ENCODE results near the gene GJA3.

The GJA3 gene

GRCh38 chr13:20192158-20192835 lies 31.4 kb upstream of the GJA3 start:
- no peaks in the 10 kb centered on the region for H3K27me3 ChIP-seq (replicated peaks; ENCODE audit: control insufficient read depth, insufficient read depth, low read length)
- TF ChIP-seq, protein P1, sequence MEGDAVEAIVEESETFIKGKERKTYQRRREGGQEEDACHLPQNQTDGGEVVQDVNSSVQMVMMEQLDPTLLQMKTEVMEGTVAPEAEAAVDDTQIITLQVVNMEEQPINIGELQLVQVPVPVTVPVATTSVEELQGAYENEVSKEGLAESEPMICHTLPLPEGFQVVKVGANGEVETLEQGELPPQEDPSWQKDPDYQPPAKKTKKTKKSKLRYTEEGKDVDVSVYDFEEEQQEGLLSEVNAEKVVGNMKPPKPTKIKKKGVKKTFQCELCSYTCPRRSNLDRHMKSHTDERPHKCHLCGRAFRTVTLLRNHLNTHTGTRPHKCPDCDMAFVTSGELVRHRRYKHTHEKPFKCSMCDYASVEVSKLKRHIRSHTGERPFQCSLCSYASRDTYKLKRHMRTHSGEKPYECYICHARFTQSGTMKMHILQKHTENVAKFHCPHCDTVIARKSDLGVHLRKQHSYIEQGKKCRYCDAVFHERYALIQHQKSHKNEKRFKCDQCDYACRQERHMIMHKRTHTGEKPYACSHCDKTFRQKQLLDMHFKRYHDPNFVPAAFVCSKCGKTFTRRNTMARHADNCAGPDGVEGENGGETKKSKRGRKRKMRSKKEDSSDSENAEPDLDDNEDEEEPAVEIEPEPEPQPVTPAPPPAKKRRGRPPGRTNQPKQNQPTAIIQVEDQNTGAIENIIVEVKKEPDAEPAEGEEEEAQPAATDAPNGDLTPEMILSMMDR (IDR thresholded peaks at IDR 0.05; ENCODE audit: insufficient read depth, low read length, poor library complexity, severe bottlenecking) = peak; percentile 7
- no peak for DNase-seq (ENCODE audit: extremely low read depth, insufficient read length)

GRCh38 chr13:20191311-20192157 lies 30.7 kb upstream of the GJA3 start:
- TF ChIP-seq, protein P1 (IDR thresholded peaks at IDR 0.05; ENCODE audit: insufficient read depth, low read length, poor library complexity, severe bottlenecking) = no peak
- Histone ChIP-seq H3K27me3 (replicated peaks; ENCODE audit: control insufficient read depth, insufficient read depth, low read length) (no peaks in the 10 kb centered on the region), H3K36me3 (ENCODE audit: control insufficient read depth, insufficient read depth, low read length) (no peaks in the 10 kb centered on the region), H3K4me3 (replicated peaks; ENCODE audit: low read depth, low read length) (peak overlapping the region; percentile 60)
- no peak for DNase-seq (ENCODE audit: extremely low read depth, insufficient read length)

More at GRCh38 chr13:20192158-20192835, 31.4 kb upstream of the GJA3 start:
- peak overlapping the region; percentile 60 for H3K4me3 ChIP-seq (replicated peaks; ENCODE audit: low read depth, low read length)
- H3K36me3 ChIP-seq (ENCODE audit: control insufficient read depth, insufficient read depth, low read length) = no peaks in the 10 kb centered on the region

DNA sequence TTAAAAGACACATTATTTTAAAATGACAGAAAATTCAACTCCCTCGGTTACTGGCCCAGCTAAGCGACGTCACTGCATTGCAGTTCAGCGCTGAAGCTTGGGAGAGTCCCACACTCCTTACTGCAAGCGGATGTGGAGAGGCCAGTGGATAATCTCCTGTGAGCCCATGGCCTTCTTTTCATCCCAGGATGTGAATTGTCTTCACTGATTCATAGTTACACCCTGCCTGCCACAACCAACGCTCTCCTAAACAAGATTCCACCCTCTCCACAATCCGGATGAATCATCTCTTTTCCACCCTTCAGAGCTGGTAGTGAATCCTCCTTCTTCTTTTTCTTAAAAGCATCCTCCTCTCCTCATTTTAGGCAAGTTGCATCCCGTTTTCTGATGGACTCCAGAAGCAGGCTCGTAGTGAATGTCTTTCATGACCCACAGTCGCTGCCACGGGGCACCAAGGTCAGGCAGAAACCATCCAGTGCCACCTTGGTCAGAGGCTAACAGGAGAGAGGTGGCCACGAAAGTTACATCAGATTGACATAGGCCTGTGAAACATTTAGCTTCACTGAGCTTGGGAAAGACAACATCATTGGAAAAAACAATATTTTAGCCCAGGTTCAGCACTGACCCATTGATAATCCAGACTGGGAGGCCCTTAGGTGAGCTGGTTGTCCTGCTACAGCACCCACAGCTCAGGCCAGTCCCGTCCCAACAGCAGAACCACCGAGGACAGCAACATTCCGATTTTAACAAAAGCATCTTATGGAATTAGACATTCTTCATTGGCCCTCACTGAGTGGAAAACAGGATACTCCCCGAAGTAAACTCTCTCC lies 29.8 kb upstream of the GJA3 start:
- TF ChIP-seq, protein P1 (IDR thresholded peaks at IDR 0.05; ENCODE audit: insufficient read depth, low read length, poor library complexity, severe bottlenecking) = no peak
- DNase-seq (ENCODE audit: extremely low read depth, insufficient read length) = no peak
- H3K4me3 ChIP-seq (replicated peaks; ENCODE audit: low read depth, low read length) = no peak overlapping the region
- H3K27me3 ChIP-seq (replicated peaks; ENCODE audit: control insufficient read depth, insufficient read depth, low read length) = no peaks in the 10 kb centered on the region
- H3K36me3 ChIP-seq (ENCODE audit: control insufficient read depth, insufficient read depth, low read length) = no peaks in the 10 kb centered on the region

GRCh38 chr13:20190076-20190475 lies 29.2 kb upstream of the GJA3 start:
- no peak for DNase-seq (ENCODE audit: extremely low read depth, insufficient read length)
- no peaks in the 10 kb centered on the region for H3K27me3 ChIP-seq (replicated peaks; ENCODE audit: control insufficient read depth, insufficient read depth, low read length)
- no peak overlapping the region for H3K4me3 ChIP-seq (replicated peaks; ENCODE audit: low read depth, low read length)
- no peaks in the 10 kb centered on the region for H3K36me3 ChIP-seq (ENCODE audit: control insufficient read depth, insufficient read depth, low read length)
- TF ChIP-seq, protein P1 (IDR thresholded peaks at IDR 0.05; ENCODE audit: insufficient read depth, low read length, poor library complexity, severe bottlenecking) = no peak

GRCh38 chr13:20188667-20189553 lies 28.1 kb upstream of the GJA3 start:
- DNase-seq (ENCODE audit: extremely low read depth, insufficient read length) = no peak
- Histone ChIP-seq H3K4me3 (replicated peaks; ENCODE audit: low read depth, low read length) (no peak overlapping the region), H3K36me3 (ENCODE audit: control insufficient read depth, insufficient read depth, low read length) (no peaks in the 10 kb centered on the region), H3K27me3 (replicated peaks; ENCODE audit: control insufficient read depth, insufficient read depth, low read length) (no peaks in the 10 kb centered on the region)
- TF ChIP-seq, protein P1 (IDR thresholded peaks at IDR 0.05; ENCODE audit: insufficient read depth, low read length, poor library complexity, severe bottlenecking) = peak; percentile 32

Measured in GM06990 (cell line).